Nephron progenitor cell (in vitro differentiated cells): Measurements from ENCODE around the gene DBT.
"Not testable (repeated sequence)": the region's sequence is repeated elsewhere in the genome, so short reads cannot be mapped to it uniquely, and the experiment has no call there.

Experiments
- DNase-seq: peaks from one replicate; pipeline ENCODE4 v3.0.0; 2021
- H3K27ac Mint-ChIP-seq: 2 replicates; pipeline ENCODE4 v1.8.0; 2021; ENCODE audit warnings: mild to moderate bottlenecking, moderate library complexity, mixed read lengths
- H3K27me3 Mint-ChIP-seq: 2 replicates; pipeline ENCODE4 v1.8.0; 2021; ENCODE audit warnings: mild to moderate bottlenecking, low read depth, mixed read lengths; ENCODE audit not compliant: poor library complexity
- H3K36me3 Mint-ChIP-seq: 2 replicates; pipeline ENCODE4 v1.8.0; 2021; ENCODE audit warnings: low read depth, mixed read lengths
- H3K4me1 Mint-ChIP-seq: 2 replicates; pipeline ENCODE4 v1.8.0; 2021; ENCODE audit warnings: mixed read lengths
- H3K4me3 Mint-ChIP-seq: 2 replicates; pipeline ENCODE4 v1.8.0; 2021; ENCODE audit warnings: mild to moderate bottlenecking, moderate library complexity, mixed read lengths
- H3K9me3 Mint-ChIP-seq: 2 replicates; pipeline ENCODE4 v1.8.0; 2021; ENCODE audit warnings: mild to moderate bottlenecking, moderate library complexity, mixed read lengths
- TF ChIP-seq, protein P1 (sequence below): fragments of 200-600 bp; sonication (generic); IDR thresholded peaks from 2 replicates; pipeline ENCODE4 v1.5.0; 2021; ENCODE audit warnings: antibody characterized with exemption

The DBT gene

DNA sequence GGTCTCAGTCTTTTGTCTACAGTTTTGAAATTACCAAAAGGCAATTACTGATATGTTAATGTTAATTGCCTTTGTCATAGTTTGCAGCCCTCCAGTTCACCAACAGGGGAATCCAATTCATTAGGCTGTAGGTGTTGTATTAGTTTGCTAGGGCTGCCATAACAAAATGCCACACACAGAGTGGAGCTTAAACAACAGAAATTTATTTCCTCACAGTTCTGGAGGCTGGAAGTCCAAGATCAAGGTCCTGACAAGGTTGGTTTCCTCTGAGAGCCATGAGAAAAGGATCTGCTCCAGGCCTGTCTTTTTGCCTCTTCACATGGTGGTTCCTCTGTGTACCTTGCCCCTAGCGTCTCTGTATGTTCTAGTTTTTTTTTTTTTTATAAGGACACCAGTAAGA, 17.6 kb upstream of the DBT start:
- H3K4me3 Mint-ChIP-seq, result peak overlapping the region; percentile 100
- peaks cover 6% of the 10 kb centered on the region for H3K27me3 Mint-ChIP-seq
- no peak overlapping the region for H3K27ac Mint-ChIP-seq
- TF ChIP-seq, protein P1, sequence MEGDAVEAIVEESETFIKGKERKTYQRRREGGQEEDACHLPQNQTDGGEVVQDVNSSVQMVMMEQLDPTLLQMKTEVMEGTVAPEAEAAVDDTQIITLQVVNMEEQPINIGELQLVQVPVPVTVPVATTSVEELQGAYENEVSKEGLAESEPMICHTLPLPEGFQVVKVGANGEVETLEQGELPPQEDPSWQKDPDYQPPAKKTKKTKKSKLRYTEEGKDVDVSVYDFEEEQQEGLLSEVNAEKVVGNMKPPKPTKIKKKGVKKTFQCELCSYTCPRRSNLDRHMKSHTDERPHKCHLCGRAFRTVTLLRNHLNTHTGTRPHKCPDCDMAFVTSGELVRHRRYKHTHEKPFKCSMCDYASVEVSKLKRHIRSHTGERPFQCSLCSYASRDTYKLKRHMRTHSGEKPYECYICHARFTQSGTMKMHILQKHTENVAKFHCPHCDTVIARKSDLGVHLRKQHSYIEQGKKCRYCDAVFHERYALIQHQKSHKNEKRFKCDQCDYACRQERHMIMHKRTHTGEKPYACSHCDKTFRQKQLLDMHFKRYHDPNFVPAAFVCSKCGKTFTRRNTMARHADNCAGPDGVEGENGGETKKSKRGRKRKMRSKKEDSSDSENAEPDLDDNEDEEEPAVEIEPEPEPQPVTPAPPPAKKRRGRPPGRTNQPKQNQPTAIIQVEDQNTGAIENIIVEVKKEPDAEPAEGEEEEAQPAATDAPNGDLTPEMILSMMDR, result no peak
- no peak for DNase-seq
- peaks cover 77% of the 10 kb centered on the region for H3K36me3 Mint-ChIP-seq
- peaks cover 29% of the 10 kb centered on the region for H3K4me1 Mint-ChIP-seq
- H3K9me3 Mint-ChIP-seq, result peaks cover 32% of the 10 kb centered on the region

DNA sequence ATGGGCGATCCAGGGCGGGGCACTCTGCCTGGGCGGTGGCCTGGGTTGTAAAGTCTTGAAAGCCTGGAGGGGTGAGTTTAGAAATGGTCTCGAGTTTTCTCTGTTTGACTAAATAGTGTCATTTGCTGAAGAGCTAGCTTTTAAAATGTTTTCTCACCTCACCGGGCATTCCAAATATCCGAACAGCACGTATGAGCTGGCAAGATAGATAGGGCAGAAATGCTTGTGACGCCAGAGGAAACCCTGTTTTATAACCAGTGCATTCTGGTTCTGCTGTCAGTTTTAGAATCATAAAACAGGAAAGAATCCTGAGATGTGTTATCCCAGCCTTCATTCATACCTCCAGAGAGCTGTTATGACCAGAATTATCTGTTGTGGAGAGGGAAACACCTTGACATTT, 17.1 kb upstream of the DBT start:
- Mint-ChIP-seq H3K9me3 (peaks cover 34% of the 10 kb centered on the region), H3K27me3 (peaks cover 6% of the 10 kb centered on the region), H3K4me3 (peak overlapping the region; percentile 100), H3K27ac (peak overlapping the region; percentile 64), H3K4me1 (peaks cover 29% of the 10 kb centered on the region), H3K36me3 (peaks cover 78% of the 10 kb centered on the region)
- DNase-seq, result no peak
- TF ChIP-seq, protein P1, result no peak

DNA sequence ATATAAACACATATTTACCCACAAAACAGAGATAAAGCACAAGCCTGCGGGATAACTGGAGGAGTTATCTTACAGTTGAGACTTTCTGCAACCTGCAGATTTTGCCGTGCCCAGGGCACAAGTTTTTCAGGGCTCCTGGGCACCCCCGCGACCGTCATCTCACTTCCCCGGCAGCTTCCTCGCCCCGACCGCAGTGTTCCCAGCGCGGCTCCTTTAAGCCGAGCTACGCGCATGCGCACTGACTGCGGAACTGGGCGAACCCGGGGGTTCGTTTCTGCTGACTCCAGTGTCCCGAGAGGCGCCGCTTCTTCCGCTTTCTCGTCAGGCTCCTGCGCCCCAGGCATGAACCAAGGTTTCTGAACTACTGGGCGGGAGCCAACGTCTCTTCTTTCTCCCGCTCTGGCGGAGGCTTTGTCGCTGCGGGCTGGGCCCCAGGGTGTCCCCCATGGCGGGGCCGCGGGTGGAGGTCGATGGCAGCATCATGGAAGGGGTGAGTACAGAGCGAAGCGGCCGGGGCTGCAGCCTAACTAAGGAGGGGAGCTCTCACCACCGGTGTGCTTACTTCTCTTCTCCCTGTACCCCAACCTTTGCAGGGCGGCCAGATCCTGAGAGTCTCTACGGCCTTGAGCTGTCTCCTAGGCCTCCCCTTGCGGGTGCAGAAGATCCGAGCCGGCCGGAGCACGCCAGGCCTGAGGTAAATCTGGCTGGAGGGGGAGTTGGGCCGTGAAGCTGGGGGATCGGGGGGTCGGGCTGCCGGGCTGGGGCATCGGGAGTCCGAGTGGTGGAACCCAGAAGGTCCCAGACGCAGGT, 16.5 kb upstream of the DBT start, which contains the start of gene RTCA:
RTCA (plus strand) TSS at position 286 of the 810 bp plus-strand sequence; CDS start at position 446, 160 bp downstream.
- peaks cover 40% of the 10 kb centered on the region for H3K9me3 Mint-ChIP-seq
- peak; percentile 95 for DNase-seq
- H3K27me3 Mint-ChIP-seq, result peaks cover 11% of the 10 kb centered on the region
- TF ChIP-seq, protein P1, result no peak
- peaks cover 29% of the 10 kb centered on the region for H3K4me1 Mint-ChIP-seq
- H3K4me3 Mint-ChIP-seq, result peak within 1 kb of the TSS; percentile 100
- H3K27ac Mint-ChIP-seq, result peak within 1 kb of the TSS; percentile 98
- peaks cover 78% of the 10 kb centered on the region for H3K36me3 Mint-ChIP-seq

DNA sequence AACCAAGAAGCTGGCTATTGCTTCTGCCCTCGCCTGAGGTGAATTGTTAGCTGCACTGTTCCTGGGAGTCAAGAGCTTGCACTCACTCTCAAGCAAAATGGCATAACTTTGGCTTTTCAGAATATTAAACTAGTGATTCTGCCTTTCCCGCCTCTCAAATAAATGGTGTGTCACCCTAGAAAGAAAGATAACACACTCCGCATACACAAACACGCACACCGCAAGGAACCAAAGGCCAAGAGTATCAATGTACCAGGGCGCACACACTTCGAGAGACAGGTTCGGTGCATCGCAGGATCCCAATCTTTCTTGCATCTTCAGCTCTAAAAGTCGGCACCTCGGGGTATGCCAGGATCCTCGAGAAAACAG, 15.9 kb upstream of the DBT start:
- H3K4me1 Mint-ChIP-seq, result peaks cover 29% of the 10 kb centered on the region
- H3K4me3 Mint-ChIP-seq, result peak overlapping the region; percentile 100
- peaks cover 72% of the 10 kb centered on the region for H3K36me3 Mint-ChIP-seq
- H3K9me3 Mint-ChIP-seq, result peaks cover 44% of the 10 kb centered on the region
- DNase-seq, result no peak
- TF ChIP-seq, protein P1, result no peak
- H3K27ac Mint-ChIP-seq, result peak overlapping the region; percentile 98
- H3K27me3 Mint-ChIP-seq, result peaks cover 11% of the 10 kb centered on the region

DNA sequence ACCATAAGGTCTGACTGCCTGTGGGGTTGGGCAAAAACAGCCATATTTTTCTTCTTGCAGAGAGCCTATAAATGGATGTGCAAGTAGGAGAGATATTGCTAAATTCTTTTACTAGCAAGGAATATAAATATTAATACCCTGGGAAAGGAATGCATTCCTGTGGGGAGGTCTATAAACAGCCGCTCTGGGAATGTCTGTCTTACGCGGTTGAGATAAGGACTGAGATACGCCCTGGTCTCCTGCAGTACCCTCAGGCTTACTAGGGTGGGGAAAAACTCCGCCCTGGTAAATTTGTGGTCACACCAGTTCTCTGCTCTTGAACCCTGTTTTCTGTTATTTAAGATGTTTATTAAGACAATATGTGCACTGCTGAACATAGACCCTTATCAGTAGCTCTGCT, 14.4 kb upstream of the DBT start:
- peaks cover 29% of the 10 kb centered on the region for H3K4me1 Mint-ChIP-seq
- not testable (repeated sequence) for H3K4me3 Mint-ChIP-seq, DNase-seq, H3K27ac Mint-ChIP-seq
- H3K36me3 Mint-ChIP-seq, result peaks cover 60% of the 10 kb centered on the region
- peaks cover 55% of the 10 kb centered on the region for H3K9me3 Mint-ChIP-seq
- peaks cover 14% of the 10 kb centered on the region for H3K27me3 Mint-ChIP-seq

DNA sequence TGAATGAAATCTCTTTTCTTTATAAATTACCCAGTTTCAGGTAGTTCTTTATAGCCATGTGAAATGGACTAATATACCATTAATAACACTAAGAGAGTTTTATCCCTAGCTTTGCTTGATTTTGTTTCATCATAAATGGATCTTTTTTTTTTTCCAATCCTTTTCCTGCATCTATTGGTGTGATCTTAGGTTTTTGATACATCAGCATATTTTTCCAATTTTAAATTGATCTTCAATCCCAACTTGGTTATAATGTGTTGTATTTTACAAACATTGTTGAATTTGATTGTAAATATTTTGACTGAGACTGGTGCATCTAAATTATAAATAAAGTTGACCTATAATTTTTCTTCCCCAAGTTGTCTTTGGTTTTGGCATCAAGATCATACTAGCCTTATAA, 12.1 kb upstream of the DBT start:
- H3K27ac Mint-ChIP-seq, result no peak overlapping the region
- DNase-seq, result no peak

DNA sequence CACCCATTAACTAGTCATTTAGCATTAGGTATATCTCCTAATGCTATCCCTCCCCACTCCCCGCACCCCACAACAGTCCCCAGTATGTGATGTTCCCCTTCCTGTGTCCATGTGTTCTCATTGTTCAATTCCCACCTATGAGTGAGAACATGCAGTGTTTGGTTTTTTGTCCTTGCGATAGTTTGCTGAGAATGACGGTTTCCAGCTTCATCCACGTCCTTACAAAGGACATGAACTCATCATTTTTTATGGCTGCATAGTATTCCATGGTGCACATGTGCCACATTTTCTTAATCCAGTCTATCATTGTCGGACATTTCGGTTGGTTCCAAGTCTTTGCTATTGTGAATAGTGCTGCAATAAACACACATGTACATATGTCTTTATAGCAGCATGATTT, 8.8 kb upstream of the DBT start:
- not testable (repeated sequence) for H3K27ac Mint-ChIP-seq, DNase-seq, H3K27me3 Mint-ChIP-seq, H3K4me3 Mint-ChIP-seq, H3K4me1 Mint-ChIP-seq
- Mint-ChIP-seq H3K36me3 (peaks cover 22% of the 10 kb centered on the region), H3K9me3 (peaks cover 40% of the 10 kb centered on the region)

More for the DNA sequence above, 12.1 kb upstream of the DBT start:
- H3K9me3 Mint-ChIP-seq, result peaks cover 62% of the 10 kb centered on the region
- H3K4me1 Mint-ChIP-seq, result peaks cover 13% of the 10 kb centered on the region
- H3K4me3 Mint-ChIP-seq, result no peak overlapping the region
- H3K36me3 Mint-ChIP-seq, result peaks cover 47% of the 10 kb centered on the region
- TF ChIP-seq, protein P1, result no peak
- H3K27me3 Mint-ChIP-seq, result peaks cover 14% of the 10 kb centered on the region

DNA sequence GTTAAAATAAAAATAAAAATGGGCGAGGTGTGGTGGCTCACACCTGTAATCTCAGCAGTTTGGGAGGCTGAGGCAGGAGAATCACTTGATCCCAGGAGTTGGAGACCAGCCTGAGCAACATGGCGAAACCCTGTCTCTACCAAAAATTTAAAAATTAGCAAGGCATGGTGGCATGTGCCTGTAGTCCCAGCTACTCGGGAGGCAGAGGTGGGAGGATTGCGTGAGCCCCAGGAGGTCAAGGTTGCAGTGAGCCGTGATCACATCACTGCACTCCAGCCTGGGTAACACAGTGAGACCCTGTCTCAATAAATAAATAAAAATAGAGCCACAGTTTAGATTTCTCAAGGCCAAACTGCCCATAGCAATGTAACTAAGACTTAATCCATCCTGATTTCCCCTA, 6.6 kb upstream of the DBT start:
- H3K4me3 Mint-ChIP-seq, DNase-seq, H3K4me1 Mint-ChIP-seq, H3K36me3 Mint-ChIP-seq, H3K27ac Mint-ChIP-seq, H3K27me3 Mint-ChIP-seq: not testable (repeated sequence)
- peaks cover 24% of the 10 kb centered on the region for H3K9me3 Mint-ChIP-seq
